ENCODE results near the gene ARHGAP15. TPM values are rescaled to one million over a fixed set of nuclear protein-coding genes. Genes with fewer than 3 reads are reported as not detected.

ARHGAP15 gene
- total and polyA plus RNA-seq, 4 experiments from 2014 or later, result 218 to 524 (median 365) TPM

DNA sequence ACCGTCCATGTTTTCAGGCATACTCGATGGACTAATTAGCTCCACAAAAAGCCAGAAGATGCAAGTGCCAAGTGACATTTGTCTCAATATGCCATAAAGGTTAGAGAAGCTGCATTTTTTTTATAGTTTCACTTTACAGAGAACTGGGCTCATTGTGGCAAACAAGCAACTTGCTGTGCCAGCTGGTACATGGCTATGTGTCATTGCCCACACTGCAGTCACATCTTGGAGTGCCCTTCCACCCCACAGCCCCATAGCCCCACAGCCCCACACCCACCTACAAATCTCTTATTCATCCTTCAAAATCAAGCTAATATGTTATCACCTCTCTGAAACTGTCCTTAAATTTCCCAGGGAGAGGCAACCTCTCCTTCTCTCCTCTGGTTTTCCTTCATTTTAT is 451.9 kb downstream of the ARHGAP15 start:
- H3K27ac Mint-ChIP-seq, result peak overlapping the region in 3 of 7 donors; percentile 3 to 33 (median 5)
- ChIA-PET POLR2A (ENCODE audit: partially characterized antibody) (interaction anchor here (0.9 kb wide), 1 partner anchor 23 kb away, joined by 4 read pairs; no protein-coding TSS in a partner anchor), CTCF (ENCODE audit: partially characterized antibody) (no interaction called here)
- Histone ChIP-seq H3K9me3 (ENCODE audit: control insufficient read depth in 1 of 2, low read length in 2 of 2) (no peaks in the 10 kb centered on the region), H3K27me3 (ENCODE audit: insufficient read depth, low read length) (no peaks in the 10 kb centered on the region), H3K27ac (ENCODE audit: low read depth, low read length) (no peak overlapping the region), H3K4me1 (ENCODE audit: insufficient read depth, low read length) (peaks cover 8% of the 10 kb centered on the region), H3K36me3 (ENCODE audit: insufficient read depth, low read length) (peaks cover 4% of the 10 kb centered on the region), H3K4me3 (ENCODE audit: low read length in 2 of 2) (no peak overlapping the region)
- DNase-seq, result no peak
- peaks cover 60 to 72% of the 10 kb centered on the region in 2 donors for H3K36me3 Mint-ChIP-seq
- intact Hi-C loops (cut with micrococcal nuclease), result no loop called here
- H3K27me3 Mint-ChIP-seq, result no peaks in the 10 kb centered on the region
- H3K4me3 Mint-ChIP-seq, result no peak overlapping the region
- H3K4me1 Mint-ChIP-seq, result peaks cover 25 to 48% (median 41%) of the 10 kb centered on the region in 4 donors
- peaks cover 0 to 5% (median 2%) of the 10 kb centered on the region in 8 donors for H3K9me3 Mint-ChIP-seq

GRCh38 chr2:143582046-143582747 is 453.0 kb downstream of the ARHGAP15 start:
- ChIA-PET POLR2A (ENCODE audit: partially characterized antibody) (no interaction called here), CTCF (ENCODE audit: partially characterized antibody) (no interaction called here)
- H3K27me3 ChIP-seq (ENCODE audit: insufficient read depth, low read length), result no peaks in the 10 kb centered on the region
- peaks cover 30 to 38% (median 37%) of the 10 kb centered on the region in 4 donors for H3K4me1 Mint-ChIP-seq
- no peaks in the 10 kb centered on the region for H3K9me3 ChIP-seq (ENCODE audit: control insufficient read depth in 1 of 2, low read length in 2 of 2)
- no peak overlapping the region for H3K4me3 Mint-ChIP-seq
- H3K4me3 ChIP-seq (ENCODE audit: low read length in 2 of 2), result no peak overlapping the region
- DNase-seq, result no peak
- no peak overlapping the region for H3K27ac ChIP-seq (ENCODE audit: low read depth, low read length)
- intact Hi-C loops (cut with micrococcal nuclease), result no loop called here
- peaks cover 8% of the 10 kb centered on the region for H3K4me1 ChIP-seq (ENCODE audit: insufficient read depth, low read length)
- no peaks in the 10 kb centered on the region for H3K27me3 Mint-ChIP-seq
- H3K27ac Mint-ChIP-seq, result peak overlapping the region in 5 of 7 donors; percentile 8 to 65 (median 33)
- peaks cover 0 to 8% (median 3%) of the 10 kb centered on the region in 8 donors for H3K9me3 Mint-ChIP-seq
- peaks cover 4% of the 10 kb centered on the region for H3K36me3 ChIP-seq (ENCODE audit: insufficient read depth, low read length)
- H3K36me3 Mint-ChIP-seq, result peaks cover 59 to 72% of the 10 kb centered on the region in 2 donors

GRCh38 chr2:143584936-143585335 is 455.7 kb downstream of the ARHGAP15 start:
- intact Hi-C loops (cut with micrococcal nuclease), result no loop called here
- Mint-ChIP-seq H3K27ac (peak overlapping the region in 1 of 7 donors; percentile 6), H3K4me1 (peaks cover 32 to 47% (median 42%) of the 10 kb centered on the region in 4 donors), H3K27me3 (no peaks in the 10 kb centered on the region), H3K4me3 (no peak overlapping the region), H3K36me3 (peaks cover 70 to 82% of the 10 kb centered on the region in 2 donors), H3K9me3 (peaks cover 0 to 8% (median 3%) of the 10 kb centered on the region in 8 donors)
- Histone ChIP-seq H3K27ac (ENCODE audit: low read depth, low read length) (no peak overlapping the region), H3K36me3 (ENCODE audit: insufficient read depth, low read length) (no peaks in the 10 kb centered on the region), H3K9me3 (ENCODE audit: control insufficient read depth in 1 of 2, low read length in 2 of 2) (no peaks in the 10 kb centered on the region), H3K4me3 (ENCODE audit: low read length in 2 of 2) (no peak overlapping the region), H3K4me1 (ENCODE audit: insufficient read depth, low read length) (peaks cover 4% of the 10 kb centered on the region), H3K27me3 (ENCODE audit: insufficient read depth, low read length) (no peaks in the 10 kb centered on the region)
- DNase-seq, result no peak
- POLR2A ChIA-PET (ENCODE audit: partially characterized antibody), result no interaction called here
- CTCF ChIA-PET (ENCODE audit: partially characterized antibody), result no interaction called here

DNA sequence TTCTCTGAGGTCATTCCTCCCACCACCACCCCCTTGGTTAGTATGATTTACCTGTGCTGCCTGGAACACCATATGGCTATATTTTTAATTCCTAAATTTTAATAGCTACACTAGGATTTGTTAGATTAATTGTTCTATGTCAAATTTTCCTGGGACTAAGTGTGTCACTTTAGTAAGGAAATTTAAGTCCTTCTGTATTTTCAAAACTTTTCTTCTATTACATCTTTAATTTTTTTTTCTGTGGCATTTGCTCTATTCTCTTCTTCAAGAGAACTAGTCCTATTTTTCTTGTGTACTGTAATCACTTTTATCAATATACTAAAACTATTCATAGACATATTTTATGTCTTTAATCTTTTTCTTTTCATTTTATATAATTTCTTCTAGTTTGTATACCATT is 456.9 kb downstream of the ARHGAP15 start:
- H3K4me1 ChIP-seq (ENCODE audit: insufficient read depth, low read length), result no peaks in the 10 kb centered on the region
- Mint-ChIP-seq H3K27ac (no peak overlapping the region), H3K36me3 (peaks cover 70 to 80% of the 10 kb centered on the region in 2 donors), H3K4me1 (peaks cover 28 to 44% (median 37%) of the 10 kb centered on the region in 4 donors), H3K4me3 (no peak overlapping the region), H3K9me3 (peaks cover 0 to 8% (median 3%) of the 10 kb centered on the region in 8 donors), H3K27me3 (no peaks in the 10 kb centered on the region)
- H3K27me3 ChIP-seq (ENCODE audit: insufficient read depth, low read length), result no peaks in the 10 kb centered on the region
- DNase-seq, result no peak
- H3K27ac ChIP-seq (ENCODE audit: low read depth, low read length), result no peak overlapping the region
- POLR2A ChIA-PET (ENCODE audit: partially characterized antibody), result no interaction called here
- no peaks in the 10 kb centered on the region for H3K9me3 ChIP-seq (ENCODE audit: control insufficient read depth in 1 of 2, low read length in 2 of 2)
- no peak overlapping the region for H3K4me3 ChIP-seq (ENCODE audit: low read length in 2 of 2)
- no peaks in the 10 kb centered on the region for H3K36me3 ChIP-seq (ENCODE audit: insufficient read depth, low read length)
- CTCF ChIA-PET (ENCODE audit: partially characterized antibody), result no interaction called here
- intact Hi-C loops (cut with micrococcal nuclease), result no loop called here

- Histone ChIP-seq H3K9me3 (ENCODE audit: control insufficient read depth in 1 of 2, low read length in 2 of 2) (no peaks in the 10 kb centered on the region), H3K27ac (ENCODE audit: low read depth, low read length) (no peak overlapping the region), H3K4me1 (ENCODE audit: insufficient read depth, low read length) (no peaks in the 10 kb centered on the region), H3K27me3 (ENCODE audit: insufficient read depth, low read length) (no peaks in the 10 kb centered on the region), H3K4me3 (ENCODE audit: low read length in 2 of 2) (no peak overlapping the region), H3K36me3 (ENCODE audit: insufficient read depth, low read length) (no peaks in the 10 kb centered on the region)
- peak overlapping the region in 3 of 7 donors; percentile 2 to 60 (median 59) for H3K27ac Mint-ChIP-seq
- peaks cover 60 to 67% of the 10 kb centered on the region in 2 donors for H3K36me3 Mint-ChIP-seq
- H3K4me3 Mint-ChIP-seq, result peak overlapping the region in 1 of 8 donors; percentile 25
- no peak for DNase-seq
- H3K4me1 Mint-ChIP-seq, result peaks cover 20 to 33% (median 26%) of the 10 kb centered on the region in 4 donors
- intact Hi-C loops (cut with micrococcal nuclease), result no loop called here
- peaks cover 0 to 8% (median 1%) of the 10 kb centered on the region in 8 donors for H3K9me3 Mint-ChIP-seq
- CTCF ChIA-PET (ENCODE audit: partially characterized antibody), result no interaction called here
- no peaks in the 10 kb centered on the region for H3K27me3 Mint-ChIP-seq
- POLR2A ChIA-PET (ENCODE audit: partially characterized antibody), result interaction anchor here (1.1 kb wide), 1 partner anchor 17 kb away, joined by 3 read pairs; no protein-coding TSS in a partner anchor
Measured at GRCh38 chr2:143588746-143589145, 459.5 kb downstream of the ARHGAP15 start.

DNA sequence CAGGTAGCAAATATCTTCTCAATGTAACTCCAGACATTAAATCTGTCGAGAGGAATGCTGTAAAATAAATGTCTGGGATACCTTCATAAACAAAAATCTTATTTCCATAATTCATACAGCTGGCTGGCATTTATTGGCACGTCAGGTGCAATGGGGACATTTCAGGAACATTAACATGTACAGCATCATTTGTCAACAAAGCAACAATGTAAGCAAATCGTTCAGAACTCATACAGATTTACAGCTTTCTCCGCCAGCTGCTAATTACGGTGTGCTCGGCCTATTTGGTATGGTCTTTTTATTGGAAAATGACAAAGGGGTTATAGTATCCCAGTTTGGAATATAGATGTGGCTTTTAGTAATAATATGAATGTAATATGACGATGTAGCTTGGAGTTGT is 464.9 kb downstream of the ARHGAP15 start:
- peaks cover 22 to 44% (median 24%) of the 10 kb centered on the region in 4 donors for H3K4me1 Mint-ChIP-seq

DNA sequence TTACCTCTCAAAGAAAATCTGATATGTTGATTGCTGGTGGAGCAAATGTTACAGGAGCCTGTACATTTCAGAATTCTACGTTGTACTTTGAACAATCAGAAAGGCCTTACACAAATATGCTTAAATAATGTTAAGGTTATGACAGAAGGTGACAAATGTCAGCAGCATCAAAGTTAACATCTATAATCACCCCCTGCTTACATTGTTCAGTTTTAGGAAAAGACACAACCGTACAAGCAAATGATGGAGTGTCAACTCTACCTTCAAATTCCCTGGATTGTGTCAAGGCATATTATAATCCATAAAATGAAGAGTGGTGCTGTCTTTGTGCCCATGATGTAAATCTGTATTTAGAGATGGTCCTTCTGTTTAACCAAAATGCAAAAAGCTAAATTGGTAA is 465.5 kb downstream of the ARHGAP15 start:
- POLR2A ChIA-PET (ENCODE audit: partially characterized antibody), result no interaction called here
- no peak for DNase-seq
- no peak overlapping the region for H3K4me3 ChIP-seq (ENCODE audit: low read length in 2 of 2)
- H3K27ac Mint-ChIP-seq, result no peak overlapping the region
- H3K36me3 Mint-ChIP-seq, result peaks cover 44 to 57% of the 10 kb centered on the region in 2 donors
- H3K9me3 ChIP-seq (ENCODE audit: control insufficient read depth in 1 of 2, low read length in 2 of 2), result no peaks in the 10 kb centered on the region
- peaks cover 0 to under 1% (median 0%) of the 10 kb centered on the region in 8 donors for H3K9me3 Mint-ChIP-seq
- no peak overlapping the region for H3K27ac ChIP-seq (ENCODE audit: low read depth, low read length)
- H3K36me3 ChIP-seq (ENCODE audit: insufficient read depth, low read length), result no peaks in the 10 kb centered on the region
- no peak overlapping the region for H3K4me3 Mint-ChIP-seq
- intact Hi-C loops (cut with micrococcal nuclease), result no loop called here
- CTCF ChIA-PET (ENCODE audit: partially characterized antibody), result no interaction called here
- no peaks in the 10 kb centered on the region for H3K4me1 ChIP-seq (ENCODE audit: insufficient read depth, low read length)
- peaks cover 23 to 48% (median 26%) of the 10 kb centered on the region in 4 donors for H3K4me1 Mint-ChIP-seq
- no peaks in the 10 kb centered on the region for H3K27me3 Mint-ChIP-seq
- no peaks in the 10 kb centered on the region for H3K27me3 ChIP-seq (ENCODE audit: insufficient read depth, low read length)

More for the DNA sequence above, 464.9 kb downstream of the ARHGAP15 start:
- no peaks in the 10 kb centered on the region for H3K36me3 ChIP-seq (ENCODE audit: insufficient read depth, low read length)
- Mint-ChIP-seq H3K27ac (no peak overlapping the region), H3K27me3 (no peaks in the 10 kb centered on the region), H3K36me3 (peaks cover 40 to 53% of the 10 kb centered on the region in 2 donors), H3K9me3 (no peaks in the 10 kb centered on the region), H3K4me3 (no peak overlapping the region)
- no peaks in the 10 kb centered on the region for H3K9me3 ChIP-seq (ENCODE audit: control insufficient read depth in 1 of 2, low read length in 2 of 2)
- no peak for DNase-seq
- ChIA-PET POLR2A (ENCODE audit: partially characterized antibody) (no interaction called here), CTCF (ENCODE audit: partially characterized antibody) (no interaction called here)
- intact Hi-C loops (cut with micrococcal nuclease), result no loop called here
- no peaks in the 10 kb centered on the region for H3K27me3 ChIP-seq (ENCODE audit: insufficient read depth, low read length)
- H3K27ac ChIP-seq (ENCODE audit: low read depth, low read length), result no peak overlapping the region
- H3K4me3 ChIP-seq (ENCODE audit: low read length in 2 of 2), result no peak overlapping the region
- H3K4me1 ChIP-seq (ENCODE audit: insufficient read depth, low read length), result no peaks in the 10 kb centered on the region

Data from CD4-positive, alpha-beta memory T cell (primary cell).